Osteocyte (in vitro differentiated cells): Measurements from ENCODE around the gene MAPKBP1. TPM values are rescaled to one million over a fixed set of nuclear protein-coding genes. Genes with fewer than 3 reads are reported as not detected.

Source experiments
- DNase-seq: peaks from one replicate; pipeline ENCODE4 v3.0.0; 2021; ENCODE audit warnings: mixed read lengths; ENCODE audit not compliant: unreplicated experiment; ENCODE audit errors: extremely low spot score
- H3K27ac Mint-ChIP-seq: one replicate; pipeline ENCODE4 v1.8.0; 2021; ENCODE audit warnings: mild to moderate bottlenecking, mixed read lengths; ENCODE audit not compliant: unreplicated experiment
- H3K27me3 Mint-ChIP-seq: one replicate; pipeline ENCODE4 v1.8.0; 2021; ENCODE audit warnings: mixed read lengths; ENCODE audit not compliant: unreplicated experiment
- H3K36me3 Mint-ChIP-seq: one replicate; pipeline ENCODE4 v1.8.0; 2021; ENCODE audit warnings: mixed read lengths; ENCODE audit not compliant: unreplicated experiment
- H3K4me1 Mint-ChIP-seq: one replicate; pipeline ENCODE4 v1.8.0; 2021; ENCODE audit warnings: mixed read lengths; ENCODE audit not compliant: unreplicated experiment
- H3K4me3 Mint-ChIP-seq: one replicate; pipeline ENCODE4 v1.8.0; 2021; ENCODE audit warnings: mild to moderate bottlenecking, moderate library complexity, mixed read lengths; ENCODE audit not compliant: unreplicated experiment
- H3K9me3 Mint-ChIP-seq: one replicate; pipeline ENCODE4 v1.8.0; 2021; ENCODE audit warnings: mixed read lengths; ENCODE audit not compliant: unreplicated experiment
- CTCF ChIP-seq: fragments of 200-600 bp; sonication (generic); IDR thresholded peaks from 2 replicates; pipeline ENCODE4 v1.5.0; 2021; ENCODE audit warnings: antibody characterized with exemption, mild to moderate bottlenecking, moderate library complexity
- total RNA-seq: library from RNA; stranded (reverse); gene quantifications from 2 replicates; pipeline ENCODE4 v1.2.1, GENCODE V29; 2021

The MAPKBP1 gene
- total RNA-seq, 1 donor from 2014 or later = 34.2 TPM

- no peaks in the 10 kb centered on the region for H3K9me3 Mint-ChIP-seq
- DNase-seq = no peak
- H3K4me3 Mint-ChIP-seq = peak overlapping the region; percentile 12
- H3K36me3 Mint-ChIP-seq = no peaks in the 10 kb centered on the region
- no peaks in the 10 kb centered on the region for H3K27me3 Mint-ChIP-seq
- H3K4me1 Mint-ChIP-seq = peaks cover 55% of the 10 kb centered on the region
- no peak for TF ChIP-seq CTCF
- peak overlapping the region; percentile 83 for H3K27ac Mint-ChIP-seq
Measured at GRCh38 chr15:41790756-41791546, 16.7 kb downstream of the MAPKBP1 start.

- Mint-ChIP-seq H3K27ac (peak overlapping the region; percentile 83), H3K4me3 (no peak overlapping the region), H3K27me3 (no peaks in the 10 kb centered on the region), H3K36me3 (no peaks in the 10 kb centered on the region), H3K9me3 (no peaks in the 10 kb centered on the region), H3K4me1 (peaks cover 61% of the 10 kb centered on the region)
- no peak for DNase-seq
- TF ChIP-seq CTCF = no peak
Measured at GRCh38 chr15:41791547-41791937, 17.3 kb downstream of the MAPKBP1 start.

- Mint-ChIP-seq H3K4me3 (no peak overlapping the region), H3K9me3 (no peaks in the 10 kb centered on the region), H3K4me1 (peaks cover 67% of the 10 kb centered on the region), H3K36me3 (no peaks in the 10 kb centered on the region), H3K27ac (peak overlapping the region; percentile 83), H3K27me3 (no peaks in the 10 kb centered on the region)
- TF ChIP-seq CTCF = no peak
- no peak for DNase-seq
Measured at GRCh38 chr15:41792000-41792637, 17.8 kb downstream of the MAPKBP1 start.

GRCh38 chr15:41794081-41794480 lies 19.8 kb downstream of the MAPKBP1 start:
- peak overlapping the region; percentile 81 for H3K27ac Mint-ChIP-seq
- H3K36me3 Mint-ChIP-seq = no peaks in the 10 kb centered on the region
- H3K27me3 Mint-ChIP-seq = no peaks in the 10 kb centered on the region
- H3K4me1 Mint-ChIP-seq = peaks cover 78% of the 10 kb centered on the region
- no peak for TF ChIP-seq CTCF
- DNase-seq = no peak
- no peak overlapping the region for H3K4me3 Mint-ChIP-seq
- no peaks in the 10 kb centered on the region for H3K9me3 Mint-ChIP-seq
